HG02885 (cell line): ENCODE measurements around the gene CARMIL1.

Experiments used
- ATAC-seq: cut with Tn5 transposase; IDR thresholded peaks from one replicate; pipeline ENCODE4 v1.9.1; 2021; ENCODE audit warnings: mild to moderate bottlenecking; ENCODE audit not compliant: unreplicated experiment, poor library complexity

The CARMIL1 gene

GRCh38 chr6:25541228-25541627 lies 262.1 kb downstream of the CARMIL1 start:
- no peak for ATAC-seq

GRCh38 chr6:25542984-25543910 lies 264.1 kb downstream of the CARMIL1 start:
- ATAC-seq, result no peak

- no peak for ATAC-seq
Measured at GRCh38 chr6:25544833-25545232, 265.7 kb downstream of the CARMIL1 start.

- no peak for ATAC-seq
Measured at GRCh38 chr6:25547797-25548196, 268.6 kb downstream of the CARMIL1 start.

GRCh38 chr6:25548451-25548850 lies 269.3 kb downstream of the CARMIL1 start:
- no peak for ATAC-seq

GRCh38 chr6:25550631-25551030 lies 271.5 kb downstream of the CARMIL1 start:
- no peak for ATAC-seq

GRCh38 chr6:25553502-25553901 lies 274.3 kb downstream of the CARMIL1 start:
- no peak for ATAC-seq

- no peak for ATAC-seq
Measured at GRCh38 chr6:25555188-25555587, 276.0 kb downstream of the CARMIL1 start.

GRCh38 chr6:25556516-25556915 lies 277.3 kb downstream of the CARMIL1 start:
- ATAC-seq, result no peak

GRCh38 chr6:25558155-25558817 lies 279.1 kb downstream of the CARMIL1 start:
- ATAC-seq, result no peak

GRCh38 chr6:25560865-25561264 lies 281.7 kb downstream of the CARMIL1 start:
- no peak for ATAC-seq

GRCh38 chr6:25564943-25565342 lies 285.8 kb downstream of the CARMIL1 start:
- ATAC-seq, result no peak

- ATAC-seq, result no peak
Measured at GRCh38 chr6:25570578-25570977, 291.4 kb downstream of the CARMIL1 start.

GRCh38 chr6:25576919-25577318 lies 297.7 kb downstream of the CARMIL1 start:
- ATAC-seq, result no peak

- ATAC-seq, result no peak
Measured at GRCh38 chr6:25578538-25578937, 299.4 kb downstream of the CARMIL1 start.

GRCh38 chr6:25579391-25579883 lies 300.3 kb downstream of the CARMIL1 start:
- ATAC-seq, result no peak

- ATAC-seq, result no peak
Measured at GRCh38 chr6:25579902-25580495, 300.8 kb downstream of the CARMIL1 start.

GRCh38 chr6:25582101-25582500 lies 302.9 kb downstream of the CARMIL1 start:
- ATAC-seq, result no peak

GRCh38 chr6:25583099-25583498 lies 303.9 kb downstream of the CARMIL1 start:
- ATAC-seq, result no peak

GRCh38 chr6:25583906-25584305 lies 304.7 kb downstream of the CARMIL1 start:
- ATAC-seq, result no peak

- ATAC-seq, result no peak
Measured at GRCh38 chr6:25585225-25585624, 306.1 kb downstream of the CARMIL1 start.
